MCF 10A (cell line): ENCODE data around the gene RPTOR. TPM values are rescaled to one million over a fixed set of nuclear protein-coding genes. Genes with fewer than 3 reads are reported as not detected.

Experiments used
- BruUV-seq: library from RNA; stranded (reverse); fragments of 400-500 nt; replicated peaks from 2 replicates; lab custom pipeline; 2021; lab: Mats Ljungman, UMichigan
- CTCF ChIA-PET: fragments of 300-600 bp; sonication (Branson Sonifier 250); formaldehyde crosslinking; extraction: SDS; loops from one replicate; lab custom pipeline; 2021; ENCODE audit warnings: antibody characterized with exemption, inconsistent platforms; lab: Yijun Ruan, JAX
- POLR2A ChIA-PET: fragments of 300-600, 350-650 bp; sonication (Branson Sonifier 250); formaldehyde crosslinking; extraction: SDS; loops from one replicate; lab custom pipeline; 2020; ENCODE audit warnings: antibody characterized with exemption, inconsistent platforms; lab: Yijun Ruan, JAX
- DNase-seq: peaks from one replicate; pipeline ENCODE4 v3.0.0-alpha.2; 2018; ENCODE audit not compliant: unreplicated experiment
- H3K27ac Mint-ChIP-seq: one replicate; pipeline ENCODE4 v1.8.0; 2022; ENCODE audit warnings: mild to moderate bottlenecking, low read depth, mixed read lengths; ENCODE audit not compliant: unreplicated experiment
- H3K27me3 Mint-ChIP-seq: one replicate; pipeline ENCODE4 v1.8.0; 2022; ENCODE audit warnings: mixed read lengths; ENCODE audit not compliant: insufficient read depth, unreplicated experiment
- H3K36me3 Mint-ChIP-seq: one replicate; pipeline ENCODE4 v1.8.0; 2022; ENCODE audit warnings: mild to moderate bottlenecking, moderate library complexity, mixed read lengths; ENCODE audit not compliant: insufficient read depth, unreplicated experiment
- H3K4me1 Mint-ChIP-seq: one replicate; pipeline ENCODE4 v1.8.0; 2022; ENCODE audit warnings: mixed read lengths; ENCODE audit not compliant: insufficient read depth, unreplicated experiment
- H3K4me3 Mint-ChIP-seq: one replicate; pipeline ENCODE4 v1.8.0; 2022; ENCODE audit warnings: mild to moderate bottlenecking, moderate library complexity, mixed read lengths; ENCODE audit not compliant: unreplicated experiment
- H3K9me3 Mint-ChIP-seq: one replicate; pipeline ENCODE4 v1.8.0; 2022; ENCODE audit warnings: mixed read lengths; ENCODE audit not compliant: unreplicated experiment
- CTCF ChIP-seq: fragments of 200-600 bp; IDR thresholded peaks from one replicate; pipeline ENCODE4 v1.8.0; 2022; ENCODE audit warnings: antibody characterized with exemption, mild to moderate bottlenecking; ENCODE audit not compliant: unreplicated experiment
- intact Hi-C: fragments of 100-400 bp; cut with micrococcal nuclease; formaldehyde crosslinking; loops from 2 replicates; pipeline ENCODE4 v1.14.1; 2022
- total RNA-seq: library from RNA; stranded (reverse); gene quantifications from 2 replicates; pipeline ENCODE4 v1.2.3, GENCODE V29; 2022

The RPTOR gene
- total RNA-seq, 1 experiment from 2014 or later, result 41.3 TPM

- Mint-ChIP-seq H3K36me3 (peaks cover 19% of the 10 kb centered on the region), H3K4me3 (no peak overlapping the region), H3K27me3 (no peaks in the 10 kb centered on the region), H3K9me3 (no peaks in the 10 kb centered on the region), H3K4me1 (peaks cover 6% of the 10 kb centered on the region), H3K27ac (no peak overlapping the region)
- no TSS peak for BruUV-seq
- no peak for TF ChIP-seq CTCF
- intact Hi-C loops, result no loop called here
- CTCF ChIA-PET, result no interaction called here
- POLR2A ChIA-PET, result no interaction called here
- no peak for DNase-seq
Observed at GRCh38 chr17:80798595-80799537, 254.2 kb downstream of the RPTOR start.

GRCh38 chr17:80799538-80800480, 255.2 kb downstream of the RPTOR start:
- DNase-seq, result no peak
- ChIA-PET POLR2A (no interaction called here), CTCF (no interaction called here)
- Mint-ChIP-seq H3K4me1 (no peaks in the 10 kb centered on the region), H3K27ac (no peak overlapping the region), H3K9me3 (no peaks in the 10 kb centered on the region), H3K36me3 (peaks cover 19% of the 10 kb centered on the region), H3K27me3 (no peaks in the 10 kb centered on the region), H3K4me3 (no peak overlapping the region)
- no peak for TF ChIP-seq CTCF
- intact Hi-C loops, result no loop called here
- BruUV-seq, result no TSS peak

GRCh38 chr17:80800481-80801391, 256.1 kb downstream of the RPTOR start:
- Mint-ChIP-seq H3K9me3 (no peaks in the 10 kb centered on the region), H3K36me3 (peaks cover 19% of the 10 kb centered on the region), H3K4me3 (no peak overlapping the region), H3K27ac (no peak overlapping the region), H3K4me1 (no peaks in the 10 kb centered on the region), H3K27me3 (no peaks in the 10 kb centered on the region)
- no TSS peak for BruUV-seq
- ChIA-PET POLR2A (no interaction called here), CTCF (no interaction called here)
- no peak for DNase-seq
- no peak for TF ChIP-seq CTCF
- intact Hi-C loops, result no loop called here
